Measurements from ENCODE around the gene ACTN2.

ACTN2 gene

DNA sequence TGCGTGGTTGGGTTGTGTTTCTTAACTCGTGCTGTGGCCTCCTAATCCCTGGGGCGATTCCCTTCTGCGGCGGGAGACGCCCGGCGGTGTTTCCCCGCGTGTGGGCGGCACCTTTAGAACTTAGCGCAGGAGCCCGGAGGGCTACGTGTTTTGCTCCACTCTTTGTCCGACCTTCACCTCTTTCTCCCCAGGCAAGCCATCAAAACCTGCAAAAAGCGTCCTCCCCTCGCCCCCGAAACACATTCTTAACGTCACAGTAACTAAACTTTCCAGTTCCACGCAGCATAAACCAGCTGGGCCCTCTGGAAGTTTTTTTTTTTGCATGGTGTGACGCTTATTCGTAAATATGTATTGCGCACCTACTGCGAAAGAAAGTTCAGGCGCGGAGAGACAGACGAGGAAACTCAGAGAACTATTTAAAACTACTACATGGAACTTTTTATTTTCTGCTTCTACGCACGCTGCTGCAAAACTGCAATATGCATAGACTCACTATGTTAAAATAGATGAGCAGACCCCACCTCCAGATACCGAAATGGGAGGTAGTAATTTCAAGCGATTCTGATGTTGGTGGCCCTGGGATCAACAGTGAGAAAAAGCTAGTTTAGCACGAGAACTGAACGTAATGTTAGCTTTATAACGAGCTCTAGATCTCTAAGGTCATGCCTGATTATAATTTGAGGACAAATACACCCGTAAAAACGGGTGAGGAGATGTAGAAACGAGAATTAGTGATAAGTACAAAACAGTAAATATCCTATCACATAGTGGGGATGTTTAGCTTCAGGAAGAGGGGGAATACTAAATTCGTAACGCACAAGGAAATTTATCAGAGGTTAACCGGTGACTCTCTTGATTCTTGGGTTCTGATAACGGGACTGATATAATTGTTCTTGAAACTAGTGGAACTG lies 109.7 kb downstream of the ACTN2 start (continued):
- TF ChIP-seq ZNF266 (tag by site-specific recombination; IDR thresholded peaks at IDR 0.05; ENCODE audit: low read depth): no peak
- TF ChIP-seq TCF7L2 (IDR thresholded peaks at IDR 0.05; ENCODE audit: borderline replicate concordance, low read depth, low read length): peak; percentile 73; the same call in 1 of the 2 replicates
- no peak for TF ChIP-seq ZNF221 (tag by site-specific recombination; IDR thresholded peaks at IDR 0.05; ENCODE audit: borderline replicate concordance)
- TF ChIP-seq, protein P1, sequence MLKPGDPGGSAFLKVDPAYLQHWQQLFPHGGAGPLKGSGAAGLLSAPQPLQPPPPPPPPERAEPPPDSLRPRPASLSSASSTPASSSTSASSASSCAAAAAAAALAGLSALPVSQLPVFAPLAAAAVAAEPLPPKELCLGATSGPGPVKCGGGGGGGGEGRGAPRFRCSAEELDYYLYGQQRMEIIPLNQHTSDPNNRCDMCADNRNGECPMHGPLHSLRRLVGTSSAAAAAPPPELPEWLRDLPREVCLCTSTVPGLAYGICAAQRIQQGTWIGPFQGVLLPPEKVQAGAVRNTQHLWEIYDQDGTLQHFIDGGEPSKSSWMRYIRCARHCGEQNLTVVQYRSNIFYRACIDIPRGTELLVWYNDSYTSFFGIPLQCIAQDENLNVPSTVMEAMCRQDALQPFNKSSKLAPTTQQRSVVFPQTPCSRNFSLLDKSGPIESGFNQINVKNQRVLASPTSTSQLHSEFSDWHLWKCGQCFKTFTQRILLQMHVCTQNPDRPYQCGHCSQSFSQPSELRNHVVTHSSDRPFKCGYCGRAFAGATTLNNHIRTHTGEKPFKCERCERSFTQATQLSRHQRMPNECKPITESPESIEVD (tag by site-specific recombination; IDR thresholded peaks at IDR 0.05): 0 out of 2 replicates have a peak, but pooled peaks have one; percentile 23
- 0 out of 2 replicates have a peak, but pooled peaks have one; percentile 6 for TF ChIP-seq ZFP69B (tag by site-specific recombination; IDR thresholded peaks at IDR 0.05)
- no peak for TF ChIP-seq ZNF37A (tag by site-specific recombination; IDR thresholded peaks at IDR 0.05)

DNA sequence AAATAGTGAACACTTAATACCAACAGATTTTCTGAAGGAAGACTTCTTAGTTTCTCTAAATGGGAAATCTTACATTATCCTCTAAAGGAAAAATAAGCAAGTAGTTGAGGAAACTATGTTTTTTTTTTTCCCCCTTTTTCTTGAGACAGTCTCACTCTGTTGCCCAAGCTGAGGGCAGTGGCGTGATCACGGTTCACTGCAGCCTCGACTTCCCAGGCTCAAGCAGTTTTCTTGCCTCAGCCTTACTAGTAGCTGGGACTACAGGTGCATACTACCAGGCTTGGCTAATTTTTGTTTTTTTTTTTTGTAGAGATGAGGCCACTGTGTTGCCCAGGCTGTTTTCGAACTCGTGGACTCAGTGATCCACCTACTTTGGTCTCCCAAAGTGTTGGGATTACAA lies 112.7 kb downstream of the ACTN2 start:
- no peak overlapping the region for H3K4me3 ChIP-seq (ENCODE audit: low read depth, low read length)
- CTCF ChIA-PET: interaction anchor here (1.2 kb wide), 1 partner anchor 40 kb away, joined by 5 read pairs; no protein-coding TSS in a partner anchor
- H3K27ac ChIP-seq (ENCODE audit: extremely low read depth, low read depth, low read length): no peak overlapping the region
- POLR2A ChIA-PET: no interaction called here
- peaks cover 6% of the 10 kb centered on the region; the same call in 1 of the 2 replicates for H3K4me1 ChIP-seq (ENCODE audit: control insufficient read depth, insufficient read depth, low read length)
- peaks cover 0 to 11% of the 10 kb centered on the region in 2 experiments; a peak in 1 of 3 replicates for H3K36me3 ChIP-seq (ENCODE audit: control insufficient read depth in 2 of 2, insufficient read depth in 1 of 2, low read length in 2 of 2)
- TF ChIP-seq ZNF248 (tag by site-specific recombination; IDR thresholded peaks at IDR 0.05) (no peak), SALL2 (tag by site-specific recombination; IDR thresholded peaks at IDR 0.05; ENCODE audit: borderline replicate concordance) (no peak), ZFP3 (tag by site-specific recombination; IDR thresholded peaks at IDR 0.05; ENCODE audit: low read depth) (no peak), ZBTB1 (tag by site-specific recombination; IDR thresholded peaks at IDR 0.05) (no peak)
- TF ChIP-seq, protein P2, sequence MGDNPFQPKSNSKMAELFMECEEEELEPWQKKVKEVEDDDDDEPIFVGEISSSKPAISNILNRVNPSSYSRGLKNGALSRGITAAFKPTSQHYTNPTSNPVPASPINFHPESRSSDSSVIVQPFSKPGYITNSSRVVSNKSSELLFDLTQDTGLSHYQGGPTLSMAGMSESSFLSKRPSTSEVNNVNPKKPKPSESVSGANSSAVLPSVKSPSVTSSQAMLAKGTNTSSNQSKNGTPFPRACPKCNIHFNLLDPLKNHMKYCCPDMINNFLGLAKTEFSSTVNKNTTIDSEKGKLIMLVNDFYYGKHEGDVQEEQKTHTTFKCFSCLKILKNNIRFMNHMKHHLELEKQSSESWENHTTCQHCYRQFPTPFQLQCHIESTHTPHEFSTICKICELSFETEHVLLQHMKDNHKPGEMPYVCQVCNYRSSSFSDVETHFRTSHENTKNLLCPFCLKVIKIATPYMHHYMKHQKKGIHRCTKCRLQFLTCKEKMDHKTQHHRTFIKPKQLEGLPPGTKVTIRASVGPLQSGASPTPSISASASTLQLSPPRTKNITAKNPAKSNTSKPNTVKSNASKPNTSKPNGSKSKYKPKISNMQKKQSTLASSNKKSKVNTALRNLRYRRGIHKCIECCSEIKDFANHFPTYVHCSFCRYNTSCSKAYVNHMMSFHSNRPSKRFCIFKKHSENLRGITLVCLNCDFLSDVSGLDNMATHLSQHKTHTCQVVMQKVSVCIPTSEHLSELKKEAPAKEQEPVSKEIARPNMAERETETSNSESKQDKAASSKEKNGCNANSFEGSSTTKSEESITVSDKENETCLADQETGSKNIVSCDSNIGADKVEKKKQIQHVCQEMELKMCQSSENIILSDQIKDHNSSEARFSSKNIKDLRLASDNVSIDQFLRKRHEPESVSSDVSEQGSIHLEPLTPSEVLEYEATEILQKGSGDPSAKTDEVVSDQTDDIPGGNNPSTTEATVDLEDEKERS (tag by site-specific recombination; IDR thresholded peaks at IDR 0.05): no peak
- TF ChIP-seq, protein P3, sequence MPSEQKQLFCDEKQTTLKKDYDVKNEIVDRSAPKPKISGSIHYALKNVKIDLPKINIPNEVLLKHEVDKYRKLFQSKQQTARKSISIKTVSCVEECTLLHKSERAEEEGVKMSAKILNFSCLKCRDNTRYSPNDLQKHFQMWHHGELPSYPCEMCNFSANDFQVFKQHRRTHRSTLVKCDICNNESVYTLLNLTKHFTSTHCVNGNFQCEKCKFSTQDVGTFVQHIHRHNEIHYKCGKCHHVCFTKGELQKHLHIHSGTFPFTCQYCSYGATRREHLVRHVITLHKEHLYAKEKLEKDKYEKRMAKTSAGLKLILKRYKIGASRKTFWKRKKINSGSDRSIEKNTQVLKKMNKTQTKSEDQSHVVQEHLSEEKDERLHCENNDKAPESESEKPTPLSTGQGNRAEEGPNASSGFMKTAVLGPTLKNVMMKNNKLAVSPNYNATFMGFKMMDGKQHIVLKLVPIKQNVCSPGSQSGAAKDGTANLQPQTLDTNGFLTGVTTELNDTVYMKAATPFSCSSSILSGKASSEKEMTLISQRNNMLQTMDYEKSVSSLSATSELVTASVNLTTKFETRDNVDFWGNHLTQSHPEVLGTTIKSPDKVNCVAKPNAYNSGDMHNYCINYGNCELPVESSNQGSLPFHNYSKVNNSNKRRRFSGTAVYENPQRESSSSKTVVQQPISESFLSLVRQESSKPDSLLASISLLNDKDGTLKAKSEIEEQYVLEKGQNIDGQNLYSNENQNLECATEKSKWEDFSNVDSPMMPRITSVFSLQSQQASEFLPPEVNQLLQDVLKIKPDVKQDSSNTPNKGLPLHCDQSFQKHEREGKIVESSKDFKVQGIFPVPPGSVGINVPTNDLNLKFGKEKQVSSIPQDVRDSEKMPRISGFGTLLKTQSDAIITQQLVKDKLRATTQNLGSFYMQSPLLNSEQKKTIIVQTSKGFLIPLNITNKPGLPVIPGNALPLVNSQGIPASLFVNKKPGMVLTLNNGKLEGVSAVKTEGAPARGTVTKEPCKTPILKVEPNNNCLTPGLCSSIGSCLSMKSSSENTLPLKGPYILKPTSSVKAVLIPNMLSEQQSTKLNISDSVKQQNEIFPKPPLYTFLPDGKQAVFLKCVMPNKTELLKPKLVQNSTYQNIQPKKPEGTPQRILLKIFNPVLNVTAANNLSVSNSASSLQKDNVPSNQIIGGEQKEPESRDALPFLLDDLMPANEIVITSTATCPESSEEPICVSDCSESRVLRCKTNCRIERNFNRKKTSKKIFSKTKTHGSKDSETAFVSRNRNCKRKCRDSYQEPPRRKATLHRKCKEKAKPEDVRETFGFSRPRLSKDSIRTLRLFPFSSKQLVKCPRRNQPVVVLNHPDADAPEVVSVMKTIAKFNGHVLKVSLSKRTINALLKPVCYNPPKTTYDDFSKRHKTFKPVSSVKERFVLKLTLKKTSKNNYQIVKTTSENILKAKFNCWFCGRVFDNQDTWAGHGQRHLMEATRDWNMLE (tag by site-specific recombination; conservative IDR thresholded peaks at IDR 0.05; ENCODE audit: low read depth): no peak
- H3K9me3 ChIP-seq (ENCODE audit: control insufficient read depth, insufficient read depth, low read depth, low read length): no peaks in the 10 kb centered on the region
